SKM-1 (cell line): ENCODE measurements around the gene UACA.
"Not testable (repeated sequence)": the region's sequence is repeated elsewhere in the genome, so short reads cannot be mapped to it uniquely, and the experiment has no call there.

Experiments
- DNase-seq: peaks from one replicate; lab custom pipeline; 2025; ENCODE audit not compliant: unreplicated experiment; lab: John Stamatoyannopoulos, UW

The UACA gene

GRCh38 chr15:70763120-70763949 lies at the start of gene UACA:
Gene UACA (minus strand): TSS chr15:70763558. CDS start chr15:70763407, 151 bp downstream.
- peak; percentile 58 for DNase-seq

- no peak for DNase-seq
Measured at GRCh38 chr15:70812827-70813364, 49.5 kb upstream of the UACA start.

GRCh38 chr15:70810916-70811578 lies 47.7 kb upstream of the UACA start:
- DNase-seq = no peak

GRCh38 chr15:70806992-70807712 lies 43.8 kb upstream of the UACA start:
- peak; percentile 19 for DNase-seq

GRCh38 chr15:70804388-70804787 lies 41.0 kb upstream of the UACA start:
- not testable (repeated sequence) for DNase-seq

DNA sequence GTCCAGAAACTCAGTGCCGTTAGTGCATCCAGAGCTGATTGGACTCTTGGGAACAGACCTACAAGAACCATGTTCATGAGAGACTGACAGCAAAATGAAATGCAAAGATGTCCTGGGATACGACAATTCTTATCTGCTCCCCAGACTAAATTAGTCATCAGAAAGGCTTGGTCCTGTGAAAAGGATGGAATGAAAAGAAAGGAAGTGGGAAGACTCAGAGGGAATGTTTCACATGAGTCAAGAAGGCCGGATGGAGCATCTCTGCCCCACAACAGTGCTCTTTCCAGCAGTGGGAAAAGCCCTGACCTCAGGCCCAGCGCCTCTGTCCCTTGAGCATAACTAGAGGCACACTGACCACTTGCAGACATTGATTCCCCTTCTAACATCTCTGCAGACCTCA lies 39.3 kb upstream of the UACA start:
- no peak for DNase-seq

DNA sequence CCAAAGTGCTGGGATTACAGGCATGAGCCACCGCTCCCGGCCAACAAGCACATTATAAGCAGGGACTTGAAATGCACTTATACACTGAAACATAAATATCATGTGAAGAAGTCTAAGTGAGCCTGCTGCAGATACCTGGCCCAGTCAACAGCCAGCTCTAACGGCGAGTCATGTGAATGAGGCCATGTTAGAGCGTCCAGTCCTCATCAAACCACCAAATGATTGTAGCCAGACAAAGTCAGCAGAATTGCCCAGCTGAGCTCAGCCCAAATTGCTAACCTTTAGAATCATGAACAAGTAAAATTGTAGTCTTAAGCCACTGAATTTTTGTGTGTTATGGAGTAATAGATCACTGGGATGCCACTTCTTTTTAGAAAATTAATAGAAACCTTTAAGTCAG lies 37.8 kb upstream of the UACA start:
- DNase-seq = no peak

DNA sequence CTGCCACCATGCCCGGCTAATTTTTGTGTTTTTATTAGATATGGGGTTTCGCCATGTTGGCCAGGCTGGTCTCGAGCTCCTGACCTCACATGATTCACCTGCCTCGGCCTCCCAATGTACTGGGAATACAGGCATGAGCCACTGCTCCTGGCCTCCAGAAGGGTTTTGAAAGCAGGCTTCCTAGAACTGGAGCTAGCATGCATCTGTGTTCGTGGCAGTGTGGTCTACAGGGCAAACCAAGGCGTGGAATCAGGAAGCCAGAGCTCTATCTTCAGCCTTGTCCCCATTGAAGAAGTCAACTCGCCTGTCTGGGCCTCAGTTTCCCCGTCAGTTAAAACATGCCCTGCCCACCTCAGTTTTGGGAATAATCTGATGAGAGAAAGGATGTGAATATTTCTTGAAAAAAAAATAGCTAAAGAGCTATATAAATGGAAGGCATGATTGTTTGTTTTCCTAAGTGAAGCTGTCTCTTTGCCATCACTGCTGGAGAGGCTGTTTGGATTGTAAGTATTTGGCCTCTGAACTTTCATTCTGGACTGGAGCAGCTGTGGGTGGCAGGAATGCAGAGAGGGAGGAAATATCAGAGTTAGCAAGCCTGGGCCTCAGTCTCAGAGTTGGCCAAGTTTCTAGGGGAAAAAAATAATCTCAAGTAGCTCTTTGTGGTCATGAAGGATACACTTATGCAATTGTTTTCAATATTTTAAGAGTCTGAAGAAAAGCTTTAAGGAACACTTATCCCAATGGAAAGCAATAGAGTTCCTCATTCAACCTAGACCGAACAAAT lies 36.5 kb upstream of the UACA start:
- no peak for DNase-seq

GRCh38 chr15:70797464-70797863 lies 34.1 kb upstream of the UACA start:
- DNase-seq = no peak

DNA sequence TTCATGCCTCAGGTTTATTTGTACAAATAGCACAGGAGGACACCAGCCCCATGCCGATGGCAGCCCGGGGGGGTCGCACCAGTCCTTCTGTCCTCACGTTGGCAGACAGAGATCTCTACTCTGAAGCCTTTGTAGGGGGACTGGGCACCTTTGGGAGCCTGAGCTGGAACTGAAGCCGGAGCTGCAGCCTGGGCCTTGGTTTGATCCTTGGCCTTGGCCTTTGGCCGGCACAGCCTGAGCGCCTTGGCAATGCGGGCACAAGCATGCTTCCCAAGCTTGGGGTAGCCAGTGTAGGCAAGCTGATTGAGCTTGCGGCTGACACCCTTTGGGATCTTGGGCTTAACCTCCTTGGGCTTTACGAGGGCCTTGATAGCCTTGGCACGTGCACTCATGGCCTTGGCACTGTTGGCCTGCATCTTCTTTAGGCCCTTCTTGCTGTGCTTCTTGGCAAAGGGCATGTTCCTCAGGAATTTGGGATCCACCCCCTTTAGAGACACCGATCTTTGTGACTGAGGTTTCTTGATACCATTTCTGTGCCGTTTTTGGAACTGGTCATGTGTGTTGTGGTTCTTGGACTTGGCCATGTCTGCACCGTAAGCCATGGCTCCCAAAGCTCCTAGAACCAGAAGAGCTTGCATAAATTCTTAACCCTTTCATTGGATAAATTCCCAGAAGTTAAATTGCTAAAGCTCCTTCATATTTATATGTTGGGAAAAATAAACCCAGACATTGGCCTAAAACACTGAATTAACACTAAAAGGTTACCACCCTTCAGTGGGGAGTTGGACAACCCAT lies 33.4 kb upstream of the UACA start:
- no peak for DNase-seq

DNA sequence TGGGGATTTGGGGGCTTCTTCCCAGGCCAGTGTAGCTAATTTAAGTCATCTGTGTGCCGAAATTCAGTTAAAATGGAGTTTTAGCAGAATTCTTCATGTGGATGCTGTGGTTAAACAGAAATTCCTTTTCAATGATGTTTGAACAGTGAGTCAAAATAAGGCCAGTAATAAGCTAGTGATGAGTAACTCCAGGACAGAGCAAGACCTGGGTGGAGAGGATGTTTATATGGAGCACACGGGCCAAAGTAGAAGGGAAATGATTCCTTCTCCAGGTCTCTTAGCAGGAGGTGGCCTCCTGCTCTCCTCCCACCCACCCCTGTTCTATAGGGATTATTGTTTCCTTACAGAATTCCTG lies 31.9 kb upstream of the UACA start:
- no peak for DNase-seq

DNA sequence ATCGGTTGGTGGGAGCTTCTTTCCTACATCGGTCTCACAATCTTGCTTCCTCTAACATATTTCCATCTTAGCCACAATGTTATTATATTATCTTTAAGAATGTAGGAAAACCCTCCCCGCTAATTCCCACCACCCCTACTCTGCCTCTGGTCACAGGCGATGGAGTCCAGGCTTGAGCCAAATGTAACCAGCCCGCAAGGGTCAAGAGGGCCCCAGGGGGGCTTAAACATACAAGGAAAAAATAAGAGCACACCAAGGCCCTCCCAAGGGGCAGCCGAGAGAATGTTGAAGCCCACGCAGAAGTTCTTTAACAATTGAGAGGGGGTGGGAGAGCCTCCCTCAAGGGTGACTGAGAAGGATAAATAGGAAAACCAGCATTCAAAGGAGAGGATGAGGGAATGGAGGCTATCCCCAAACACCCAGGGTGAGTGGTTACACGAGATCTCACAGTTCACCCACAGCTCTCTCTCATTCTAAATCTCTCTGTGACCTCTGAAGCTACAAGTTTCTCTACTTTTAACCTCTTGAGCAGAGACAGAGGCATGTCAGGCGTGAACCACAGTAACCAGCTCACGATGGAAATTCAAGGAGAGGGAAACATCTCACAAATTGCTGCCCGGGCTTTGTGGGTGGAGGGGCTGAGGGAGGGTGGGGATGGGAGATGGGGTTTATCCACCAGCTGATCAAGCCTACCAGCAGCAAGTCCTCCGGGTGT lies 31.4 kb upstream of the UACA start:
- no peak for DNase-seq

DNA sequence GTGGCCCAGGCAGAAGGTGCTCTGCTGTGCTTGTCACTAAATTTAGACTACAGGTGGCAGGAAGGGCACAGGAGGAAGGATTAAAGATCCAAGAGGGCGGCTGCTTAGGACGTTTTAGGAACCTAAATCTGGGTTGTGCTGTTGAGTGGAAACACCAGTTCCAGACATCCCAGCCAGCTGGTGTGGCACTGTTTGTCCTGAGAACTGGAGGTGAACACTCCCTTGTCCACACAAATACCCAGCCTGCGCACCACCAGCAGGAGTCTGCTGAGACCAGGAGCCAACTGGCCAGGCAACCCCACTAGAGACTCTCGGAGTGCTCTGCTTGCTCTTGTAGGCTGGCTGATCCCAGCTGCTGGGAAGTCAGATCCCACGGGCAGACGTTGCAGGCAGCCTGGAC lies 30.3 kb upstream of the UACA start:
- DNase-seq = no peak

DNA sequence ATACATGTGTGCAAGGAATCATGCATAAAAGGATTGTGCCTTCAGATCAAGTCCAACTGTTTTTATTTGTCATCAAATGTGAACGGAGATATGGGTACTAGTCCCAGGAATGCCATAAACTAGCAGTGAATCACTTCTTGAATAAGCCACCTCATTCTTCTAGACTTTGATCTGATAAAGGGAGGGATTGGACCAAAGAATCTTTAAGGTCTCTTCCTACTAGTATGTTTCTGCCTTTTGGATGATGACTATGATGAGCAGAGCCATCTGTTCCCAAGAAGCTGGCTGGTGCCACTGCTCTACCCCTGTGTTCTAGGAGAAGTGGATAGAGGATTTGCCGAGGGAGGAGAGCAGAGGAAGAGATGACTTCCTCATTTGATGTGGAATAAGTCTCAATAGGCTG lies 28.8 kb upstream of the UACA start:
- no peak for DNase-seq

GRCh38 chr15:70791259-70791658 lies 27.9 kb upstream of the UACA start:
- DNase-seq = no peak

DNA sequence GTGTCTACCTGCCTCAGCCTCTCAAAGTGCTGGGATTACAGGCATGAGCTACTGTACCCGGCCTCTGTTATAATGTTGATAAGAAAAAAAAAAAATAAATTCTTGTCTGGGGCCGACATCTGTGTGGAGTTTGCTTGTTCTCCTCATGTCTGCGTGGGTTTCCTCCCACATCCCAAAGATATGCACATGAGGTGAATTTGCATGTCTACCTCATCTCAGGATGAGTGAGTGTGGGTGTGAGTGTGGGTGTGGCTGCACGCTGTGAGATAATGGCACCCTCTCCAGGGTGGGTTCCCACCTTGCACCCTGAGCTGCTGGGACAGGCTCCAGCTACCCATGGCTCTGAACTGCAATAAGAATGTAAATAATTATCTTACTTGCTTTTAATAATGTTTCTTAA lies 25.9 kb upstream of the UACA start:
- no peak for DNase-seq

- DNase-seq = no peak
Measured at GRCh38 chr15:70788114-70789049, 25.0 kb upstream of the UACA start.

DNA sequence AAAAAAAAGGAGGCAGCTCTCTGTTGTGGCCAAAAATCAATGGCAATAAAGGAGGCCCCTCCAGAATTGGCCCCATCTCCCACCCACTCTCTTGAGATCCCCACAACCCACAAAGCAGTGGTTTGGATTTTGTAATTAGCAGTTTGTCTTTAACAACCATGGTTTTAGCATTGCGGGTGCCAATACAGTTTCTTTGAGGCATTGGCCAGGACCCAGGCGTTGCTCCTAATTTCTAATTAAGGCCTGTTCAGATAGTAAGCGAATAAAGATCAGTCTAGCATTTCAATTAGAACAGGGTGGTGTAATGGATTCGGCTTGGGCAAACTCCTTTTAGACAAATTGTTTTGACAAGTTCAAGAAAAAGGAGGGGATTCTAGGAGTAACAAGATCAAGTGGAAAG lies 23.6 kb upstream of the UACA start:
- DNase-seq = no peak
